HG02642 (cell line): Measurements from ENCODE around the gene HEYL.
A peak's percentile ranks its signal among the peaks of the same experiment; 100 is the strongest.
"Not testable (repeated sequence)": the region's sequence is repeated elsewhere in the genome, so short reads cannot be mapped to it uniquely, and the experiment has no call there.

Source experiments
- ATAC-seq: cut with Tn5 transposase; IDR thresholded peaks from one replicate; pipeline ENCODE4 v1.9.1; 2021; ENCODE audit warnings: mild to moderate bottlenecking; ENCODE audit not compliant: unreplicated experiment, poor library complexity

Gene HEYL

DNA sequence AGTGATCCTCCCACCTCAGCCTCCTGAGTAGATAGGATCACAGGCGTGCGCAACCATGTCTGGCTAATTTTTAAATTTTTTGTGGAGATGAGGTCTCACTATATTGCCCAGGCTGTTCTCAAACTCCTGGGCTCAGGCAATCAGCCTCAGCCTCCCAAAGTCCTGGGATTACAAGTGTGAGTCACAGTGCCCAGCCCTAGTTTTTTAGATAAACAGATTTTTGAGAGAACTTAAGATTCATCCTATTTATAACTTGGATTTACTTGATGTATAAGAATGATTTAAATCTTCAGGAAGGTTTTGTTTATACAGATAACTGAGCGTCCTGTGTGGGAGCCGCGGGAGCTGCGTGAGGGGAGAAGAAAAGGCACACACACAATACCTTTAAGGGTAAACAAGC lies 26.2 kb downstream of the HEYL start:
- no peak for ATAC-seq

DNA sequence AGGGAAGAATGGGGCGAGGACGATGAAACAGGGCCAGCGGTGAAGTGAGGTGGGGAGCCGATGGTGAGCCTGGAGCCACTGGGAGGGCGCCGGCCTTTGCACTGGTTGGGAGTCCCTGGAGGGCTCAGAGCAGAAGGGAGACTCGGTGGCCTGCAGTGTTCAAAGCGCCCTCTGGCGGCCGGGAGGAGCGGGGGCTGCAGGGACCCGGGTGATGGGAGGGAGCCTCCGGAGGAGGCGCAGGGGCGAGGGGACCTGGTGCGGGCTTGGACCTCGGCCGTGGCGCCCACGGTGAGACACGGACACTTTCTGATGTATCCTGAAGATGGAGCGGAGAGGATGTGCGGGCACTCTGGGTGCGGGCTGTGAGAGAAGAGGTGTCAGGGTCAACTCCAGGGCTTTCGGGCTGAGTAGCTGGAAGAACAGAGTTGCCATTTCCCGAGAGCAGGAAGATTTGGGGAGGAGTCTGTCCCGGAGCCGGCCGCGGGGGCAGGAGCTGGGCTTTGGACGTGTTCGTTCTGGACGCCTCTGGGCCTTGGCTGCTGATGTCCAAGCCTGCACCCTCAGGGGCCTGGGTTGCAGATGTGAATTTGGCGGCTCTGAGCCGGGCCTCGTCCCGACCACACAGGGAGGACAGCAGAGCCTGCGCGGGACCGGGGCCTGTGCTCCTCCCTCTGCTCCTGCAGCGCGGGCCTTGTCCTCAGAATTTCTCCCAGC lies 29.7 kb downstream of the HEYL start:
- ATAC-seq = peak; percentile 65

DNA sequence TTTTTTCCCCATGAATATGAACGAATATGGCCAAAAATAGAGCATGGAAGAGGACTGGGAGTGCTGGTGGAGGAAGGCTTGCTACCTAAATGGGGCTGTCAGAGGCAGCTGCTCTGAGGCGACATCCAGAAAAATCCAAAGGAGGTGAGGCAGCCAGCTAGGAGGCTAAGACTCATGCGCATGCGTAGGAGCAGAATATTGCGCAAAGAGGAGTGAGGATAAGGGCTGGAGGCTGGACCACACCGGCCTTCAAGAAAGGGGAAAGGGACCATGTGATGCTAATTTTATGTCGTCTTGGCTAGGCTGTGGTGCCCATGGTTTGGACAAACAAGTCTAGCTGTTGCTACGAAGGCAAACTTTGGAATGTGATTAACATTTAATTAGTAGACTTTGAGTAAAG lies 30.5 kb downstream of the HEYL start:
- ATAC-seq = no peak

DNA sequence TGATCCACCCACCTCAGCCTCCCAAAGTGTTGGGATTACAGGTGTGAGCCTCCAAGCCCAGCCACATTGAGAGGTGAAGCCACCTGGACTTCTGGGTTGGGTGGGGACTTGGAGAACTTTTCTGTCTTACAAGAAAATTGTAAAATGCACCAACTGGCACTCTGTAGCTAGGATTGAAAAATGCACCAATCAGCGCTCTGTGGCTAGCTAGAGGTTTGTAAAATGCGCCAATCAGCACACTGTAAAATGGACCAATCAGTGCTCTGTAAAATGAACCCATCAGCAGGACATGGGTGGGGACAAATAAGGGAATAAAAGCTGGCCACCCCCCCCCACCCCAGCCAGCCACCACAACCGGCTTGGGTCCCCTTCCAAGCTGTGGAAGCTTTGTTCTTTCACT lies 35.8 kb downstream of the HEYL start:
- ATAC-seq = not testable (repeated sequence)

DNA sequence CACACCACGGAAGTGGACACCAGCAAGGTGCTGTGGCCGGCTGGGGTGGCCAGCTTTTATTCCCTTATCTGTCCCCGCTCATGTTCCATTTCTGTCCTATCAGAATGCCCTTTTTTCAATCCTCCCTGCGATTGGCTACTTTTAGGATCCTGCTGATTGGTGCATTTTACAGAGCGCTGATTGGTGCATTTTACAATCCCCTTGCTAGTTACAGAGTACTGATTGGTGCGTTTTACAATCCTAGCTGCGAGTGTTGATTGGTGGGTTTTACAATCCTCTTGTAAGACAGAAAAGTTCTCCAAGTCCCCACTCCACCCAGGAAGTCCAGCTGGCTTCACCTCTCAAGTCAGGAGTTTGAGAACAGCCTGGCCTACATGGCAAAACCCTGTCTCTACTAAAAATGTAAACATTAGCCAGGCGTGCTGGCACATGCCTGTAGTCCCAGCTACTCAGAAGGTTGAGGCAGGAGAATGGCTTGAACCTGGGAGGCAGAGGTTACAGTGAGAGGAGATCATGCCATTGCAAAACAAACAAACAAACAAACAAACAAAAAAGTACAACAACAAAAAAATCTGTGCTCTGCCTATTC lies 37.7 kb downstream of the HEYL start:
- not testable (repeated sequence) for ATAC-seq

DNA sequence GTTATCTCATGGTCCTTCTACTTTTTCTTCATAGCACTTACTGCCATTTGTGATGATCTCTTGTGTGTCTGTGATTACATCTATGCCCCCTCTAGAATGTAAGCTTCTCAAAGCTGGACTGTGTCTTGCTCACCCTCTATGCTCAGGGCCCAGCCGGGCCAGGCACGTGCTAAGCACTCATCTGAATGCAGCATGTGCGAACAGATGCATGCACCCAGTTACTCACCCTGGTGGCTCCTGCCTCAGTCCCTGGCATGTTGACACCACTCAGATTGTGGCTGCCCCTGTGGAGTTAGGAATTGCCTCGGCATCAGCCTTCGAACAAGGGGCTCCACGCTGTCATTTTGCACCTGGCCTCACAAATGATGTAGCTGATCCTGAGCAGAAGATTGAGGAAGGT lies 43.3 kb downstream of the HEYL start:
- no peak for ATAC-seq

DNA sequence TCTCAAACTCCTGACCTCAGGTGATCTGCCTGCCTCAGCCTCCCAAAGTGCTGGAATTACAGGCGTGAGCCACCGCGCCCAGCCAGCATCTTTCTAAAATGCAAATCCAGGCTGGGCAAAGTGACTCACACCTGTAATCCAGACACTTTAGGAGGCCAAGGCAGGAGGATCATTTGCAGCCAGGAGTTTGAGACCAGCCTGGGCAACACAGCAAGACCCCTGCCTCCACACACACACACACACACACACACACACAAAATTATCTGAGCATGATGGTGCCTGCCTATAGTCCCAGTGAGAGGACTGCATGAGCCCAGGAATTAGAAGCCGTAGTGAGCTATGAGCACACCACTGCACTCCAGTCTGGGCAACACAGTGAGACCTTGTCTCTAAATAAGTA lies 46.1 kb downstream of the HEYL start:
- no peak for ATAC-seq

DNA sequence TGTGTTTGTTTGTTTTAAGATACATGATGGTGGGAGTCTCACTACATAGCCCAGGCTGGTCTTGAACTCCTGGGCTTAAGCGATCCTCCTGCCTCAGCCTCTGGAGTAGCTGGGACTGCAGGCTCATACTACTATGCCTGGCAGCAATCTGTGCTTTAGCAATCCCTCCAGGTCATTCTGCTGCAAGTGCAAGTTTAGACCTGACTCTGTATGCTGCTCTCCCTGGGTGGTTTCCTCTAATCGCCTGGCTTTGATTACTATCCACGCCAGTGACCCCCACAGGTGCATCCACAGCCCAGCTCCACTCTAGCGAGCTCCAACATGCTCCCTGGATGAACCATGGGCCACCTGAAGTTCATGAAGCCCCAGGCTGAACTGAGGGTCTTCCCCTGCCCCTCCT lies 47.4 kb downstream of the HEYL start:
- ATAC-seq = no peak

DNA sequence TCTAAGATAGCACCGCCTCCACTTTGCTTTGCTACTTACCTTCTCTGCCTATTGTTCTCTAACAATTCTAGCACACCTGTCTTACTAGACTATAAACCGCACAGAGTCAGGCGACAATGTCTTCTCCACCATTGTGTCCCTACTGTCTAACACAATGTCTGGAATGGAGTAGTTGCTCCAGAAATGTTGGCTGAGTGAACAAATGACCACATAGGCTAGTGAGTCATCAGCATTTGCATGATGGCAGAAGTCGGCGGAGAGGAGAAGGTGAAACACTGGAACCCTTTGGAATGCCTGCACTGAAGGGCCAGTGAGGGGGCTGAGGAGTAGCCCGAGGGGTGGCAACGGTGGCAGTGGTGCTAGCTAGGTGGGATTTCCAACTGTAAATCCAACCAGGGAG lies 48.9 kb downstream of the HEYL start:
- no peak for ATAC-seq

DNA sequence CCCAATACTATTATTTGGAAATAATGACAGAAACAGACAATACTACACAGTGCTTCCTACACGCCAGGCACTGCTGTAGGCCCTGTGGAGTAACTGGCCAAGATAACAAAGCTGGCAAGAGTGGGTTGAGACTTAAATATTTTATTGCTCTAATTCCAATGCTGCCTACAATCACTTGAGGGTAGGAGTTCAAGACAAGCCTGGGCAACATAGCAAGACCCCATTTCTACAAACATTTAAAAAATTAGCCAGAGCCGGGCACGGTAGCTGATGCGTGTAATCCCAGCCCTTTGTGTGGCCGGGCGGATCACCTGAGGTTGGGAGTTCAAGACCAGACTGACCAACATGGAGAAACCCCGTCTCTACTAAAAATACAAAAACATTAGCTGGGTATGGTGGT lies 53.5 kb downstream of the HEYL start:
- no peak for ATAC-seq

DNA sequence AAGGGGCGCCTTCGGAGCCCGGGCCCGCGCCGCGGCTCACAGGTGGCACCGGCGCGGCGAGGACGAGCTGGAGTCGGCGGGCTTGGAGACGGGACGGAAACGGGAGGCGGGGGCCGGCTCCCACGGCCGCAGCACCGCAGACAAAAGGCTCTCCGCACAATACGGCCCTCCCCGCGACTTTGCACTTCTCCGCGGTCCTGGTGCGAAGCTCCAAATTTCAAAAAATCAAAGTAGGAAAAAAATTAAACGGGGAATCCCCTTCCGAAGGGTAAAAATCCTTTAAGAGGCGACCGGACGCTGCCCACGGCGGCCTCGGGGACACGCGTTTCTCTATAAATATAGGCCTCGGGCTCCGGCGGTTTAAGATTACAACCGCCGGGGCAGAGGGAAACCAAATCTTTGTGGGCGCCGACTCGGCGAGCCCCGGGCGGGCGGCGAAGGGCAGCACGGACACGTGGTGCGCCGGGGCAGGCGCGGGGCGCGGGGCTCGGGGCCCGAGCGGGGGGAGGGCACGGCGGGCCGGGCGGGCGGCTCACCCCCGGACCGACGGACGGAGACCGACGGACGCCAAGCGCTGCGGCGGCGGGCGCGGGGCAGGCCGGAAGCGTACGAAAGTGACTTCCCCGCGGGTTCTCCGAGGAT lies 63.3 kb downstream of the HEYL start:
- ATAC-seq = peak; percentile 54

DNA sequence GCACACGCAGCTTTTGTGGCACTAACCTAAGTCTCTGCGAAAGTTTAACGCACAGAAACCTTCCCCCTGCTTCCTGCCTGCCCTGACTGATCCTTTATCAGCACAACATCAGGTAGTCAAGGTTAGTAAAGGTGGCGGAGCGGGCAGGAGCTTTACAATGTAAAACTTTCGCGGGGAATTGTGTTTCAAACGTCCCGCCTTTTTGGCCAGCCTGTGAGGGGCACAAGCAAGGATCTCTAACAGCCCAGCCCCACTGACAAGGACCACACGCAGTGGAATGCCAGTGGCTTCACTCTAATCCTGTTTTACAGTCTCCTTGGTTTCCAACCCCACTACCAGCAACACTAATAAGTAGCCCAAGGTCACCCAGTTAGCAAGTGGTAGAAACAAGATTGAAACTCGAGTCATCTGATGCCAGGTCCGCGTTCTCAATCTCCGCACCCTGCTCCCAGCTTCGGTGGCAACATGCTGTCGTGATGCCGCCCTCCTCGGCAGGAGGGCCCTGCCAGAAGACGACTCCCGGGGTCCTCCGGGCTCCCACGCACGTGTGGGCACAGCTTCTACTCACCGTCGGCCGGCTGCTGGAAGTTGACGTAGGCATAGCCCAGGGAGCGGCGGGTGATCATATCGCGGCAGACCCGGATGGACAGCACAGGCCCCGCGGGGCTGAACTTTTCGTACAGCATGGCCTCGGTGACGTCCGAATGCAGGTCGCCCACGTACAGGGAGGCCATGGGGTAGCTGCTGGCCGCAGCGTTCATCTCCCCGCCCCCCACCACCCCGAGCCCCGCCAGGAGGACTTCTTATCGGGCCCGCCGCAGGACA lies 64.0 kb downstream of the HEYL start:
- ATAC-seq = peak; percentile 24

DNA sequence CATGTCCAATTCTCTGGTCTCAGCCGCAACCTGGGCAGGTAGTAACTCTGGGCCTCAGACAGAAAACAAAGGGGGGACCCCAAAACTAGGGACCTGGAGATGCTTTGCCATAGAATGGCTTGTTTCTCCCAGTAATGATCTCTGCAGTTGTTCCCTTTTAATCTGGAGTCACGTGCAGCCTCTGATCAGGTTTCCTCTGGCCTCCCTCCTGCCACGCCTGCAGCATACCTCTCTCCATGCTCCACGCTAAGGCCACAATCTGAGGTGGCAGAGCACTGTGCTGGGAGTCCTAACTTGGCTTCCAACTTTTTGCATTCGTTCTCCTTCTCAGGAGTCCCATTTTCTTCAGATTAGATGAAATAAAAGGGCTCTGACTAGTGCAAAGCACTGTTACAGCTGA lies 64.8 kb downstream of the HEYL start:
- no peak for ATAC-seq
